ENCODE results near the gene TSSC4.

TSSC4 gene

GRCh38 chr11:2450321-2451041 lies 49.9 kb downstream of the TSSC4 start:
- no peak for DNase-seq

GRCh38 chr11:2451336-2451735 lies 50.8 kb downstream of the TSSC4 start:
- no peak for DNase-seq

GRCh38 chr11:2451916-2452315 lies 51.4 kb downstream of the TSSC4 start:
- no peak for DNase-seq

GRCh38 chr11:2452321-2453012 lies 51.9 kb downstream of the TSSC4 start:
- peak; percentile 17 for DNase-seq

- DNase-seq: no peak
Measured at GRCh38 chr11:2453436-2453835, 52.9 kb downstream of the TSSC4 start.
